HepG2 (cell line): ENCODE results near the gene NOL8.

Experiments
- FIP1L1 ChIP-seq: fragments of 200-400 bp; formaldehyde crosslinking; IDR thresholded peaks from 2 replicates; pipeline ENCODE4 v1.6.1; 2018; ENCODE audit warnings: low read depth, mild to moderate bottlenecking, low read length, moderate library complexity, borderline replicate concordance; ENCODE audit not compliant: insufficient read depth
- MTA3 ChIP-seq: sonication (generic); formaldehyde crosslinking; IDR thresholded peaks from 2 replicates; pipeline ENCODE4 v1.4.0; 2020; ENCODE audit warnings: missing genetic modification reagents
- MXI1 ChIP-seq: IDR thresholded peaks from 3 replicates; pipeline ENCODE4 v1.6.1; 2012; ENCODE audit warnings: low read depth, low read length, inconsistent platforms, borderline replicate concordance
- SRF ChIP-seq: IDR thresholded peaks from 2 replicates; pipeline ENCODE4 v1.6.1; 2011; ENCODE audit warnings: mild to moderate bottlenecking, low read depth, low read length, moderate library complexity
- ZZZ3 ChIP-seq: sonication (generic); formaldehyde crosslinking; IDR thresholded peaks from 2 replicates; pipeline ENCODE4 v1.4.0; 2020; ENCODE audit warnings: missing genetic modification reagents, mild to moderate bottlenecking, borderline replicate concordance
- TF ChIP-seq, protein P1 (sequence below): sonication (generic); formaldehyde crosslinking; IDR thresholded peaks from 2 replicates; pipeline ENCODE4 v1.5.0; 2020; ENCODE audit warnings: mild to moderate bottlenecking, missing genetic modification reagents
- TF ChIP-seq, protein P2 (sequence below): sonication (generic); formaldehyde crosslinking; IDR thresholded peaks from 2 replicates; pipeline ENCODE4 v1.8.0; 2022; ENCODE audit warnings: mild to moderate bottlenecking, missing genetic modification reagents

DNA sequence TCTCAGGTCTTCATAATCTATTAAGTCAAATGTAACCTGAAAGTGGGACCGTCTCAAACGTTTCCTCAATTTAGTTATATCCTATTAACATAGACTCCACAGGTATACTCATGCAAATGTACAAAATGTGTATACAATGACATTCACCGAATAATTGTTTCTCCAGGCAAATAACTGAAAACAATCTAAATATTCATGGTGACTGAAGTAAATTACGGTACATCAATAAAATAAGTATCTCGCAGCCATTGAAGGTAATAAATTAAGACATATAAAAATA, 32.1 kb downstream of the NOL8 start:
- TF ChIP-seq MXI1 (no peak), FIP1L1 (no peak), MTA3 (no peak), SRF (no peak), ZZZ3 (no peak)
- TF ChIP-seq, protein P1, sequence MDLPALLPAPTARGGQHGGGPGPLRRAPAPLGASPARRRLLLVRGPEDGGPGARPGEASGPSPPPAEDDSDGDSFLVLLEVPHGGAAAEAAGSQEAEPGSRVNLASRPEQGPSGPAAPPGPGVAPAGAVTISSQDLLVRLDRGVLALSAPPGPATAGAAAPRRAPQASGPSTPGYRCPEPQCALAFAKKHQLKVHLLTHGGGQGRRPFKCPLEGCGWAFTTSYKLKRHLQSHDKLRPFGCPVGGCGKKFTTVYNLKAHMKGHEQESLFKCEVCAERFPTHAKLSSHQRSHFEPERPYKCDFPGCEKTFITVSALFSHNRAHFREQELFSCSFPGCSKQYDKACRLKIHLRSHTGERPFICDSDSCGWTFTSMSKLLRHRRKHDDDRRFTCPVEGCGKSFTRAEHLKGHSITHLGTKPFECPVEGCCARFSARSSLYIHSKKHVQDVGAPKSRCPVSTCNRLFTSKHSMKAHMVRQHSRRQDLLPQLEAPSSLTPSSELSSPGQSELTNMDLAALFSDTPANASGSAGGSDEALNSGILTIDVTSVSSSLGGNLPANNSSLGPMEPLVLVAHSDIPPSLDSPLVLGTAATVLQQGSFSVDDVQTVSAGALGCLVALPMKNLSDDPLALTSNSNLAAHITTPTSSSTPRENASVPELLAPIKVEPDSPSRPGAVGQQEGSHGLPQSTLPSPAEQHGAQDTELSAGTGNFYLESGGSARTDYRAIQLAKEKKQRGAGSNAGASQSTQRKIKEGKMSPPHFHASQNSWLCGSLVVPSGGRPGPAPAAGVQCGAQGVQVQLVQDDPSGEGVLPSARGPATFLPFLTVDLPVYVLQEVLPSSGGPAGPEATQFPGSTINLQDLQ (CRISPR knock-in tag): no peak
- TF ChIP-seq, protein P2, sequence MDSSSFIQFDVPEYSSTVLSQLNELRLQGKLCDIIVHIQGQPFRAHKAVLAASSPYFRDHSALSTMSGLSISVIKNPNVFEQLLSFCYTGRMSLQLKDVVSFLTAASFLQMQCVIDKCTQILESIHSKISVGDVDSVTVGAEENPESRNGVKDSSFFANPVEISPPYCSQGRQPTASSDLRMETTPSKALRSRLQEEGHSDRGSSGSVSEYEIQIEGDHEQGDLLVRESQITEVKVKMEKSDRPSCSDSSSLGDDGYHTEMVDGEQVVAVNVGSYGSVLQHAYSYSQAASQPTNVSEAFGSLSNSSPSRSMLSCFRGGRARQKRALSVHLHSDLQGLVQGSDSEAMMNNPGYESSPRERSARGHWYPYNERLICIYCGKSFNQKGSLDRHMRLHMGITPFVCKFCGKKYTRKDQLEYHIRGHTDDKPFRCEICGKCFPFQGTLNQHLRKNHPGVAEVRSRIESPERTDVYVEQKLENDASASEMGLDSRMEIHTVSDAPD (CRISPR knock-in tag): no peak
